Activated naive CD4-positive, alpha-beta T cell treated with anti-CD3 and anti-CD28 coated beads for 36 hours (primary cell): Measurements from ENCODE around the gene IRF2. TPM values are rescaled to one million over a fixed set of nuclear protein-coding genes. Genes with fewer than 3 reads are reported as not detected.
"Not testable (repeated sequence)": the region's sequence is repeated elsewhere in the genome, so short reads cannot be mapped to it uniquely, and the experiment has no call there.

Source experiments
- CTCF ChIA-PET: fragments of 350-600 bp; sonication (Branson Sonifier 250); formaldehyde crosslinking; loops from one replicate; lab custom pipeline; 2021; ENCODE audit warnings: antibody characterized with exemption; lab: Charles Lee
- DNase-seq: peaks from one replicate; pipeline ENCODE4 v3.0.0-alpha.2; 2020
- H3K27ac Mint-ChIP-seq: one replicate; pipeline ENCODE4 v1.8.0; 2021; ENCODE audit warnings: mild to moderate bottlenecking, mixed read lengths
- H3K27me3 Mint-ChIP-seq: one replicate; pipeline ENCODE4 v1.8.0; 2021; ENCODE audit warnings: low read depth, mixed read lengths
- H3K36me3 Mint-ChIP-seq: one replicate; pipeline ENCODE4 v1.8.0; 2021; ENCODE audit warnings: low read depth, mixed read lengths
- H3K4me1 Mint-ChIP-seq: one replicate; pipeline ENCODE4 v1.8.0; 2021; ENCODE audit warnings: low read depth, mixed read lengths
- H3K4me3 Mint-ChIP-seq: one replicate; pipeline ENCODE4 v1.8.0; 2021; ENCODE audit warnings: mild to moderate bottlenecking, moderate library complexity, mixed read lengths
- H3K9me3 Mint-ChIP-seq: one replicate; pipeline ENCODE4 v1.8.0; 2021; ENCODE audit warnings: mixed read lengths
- intact Hi-C: fragments of 100-400 bp; cut with micrococcal nuclease; formaldehyde crosslinking; loops from one replicate; pipeline ENCODE4 v1.15.1; 2023
- total RNA-seq, 2 experiments: library from RNA; stranded (reverse); gene quantifications; one replicate each; pipeline ENCODE4 v1.2.3, GENCODE V29; 2021

The IRF2 gene
- total RNA-seq, 2 experiments from 2014 or later = 37.3 to 38.3 TPM

GRCh38 chr4:184350964-184351363 lies 123.4 kb downstream of the IRF2 start:
- intact Hi-C loops = no loop called here
- CTCF ChIA-PET = interaction anchor here (0.6 to 1.0 kb wide), 2 partner anchors 11 to 20 kb away, joined by 3 read pairs; no protein-coding TSS in a partner anchor
- peaks cover 10% of the 10 kb centered on the region for H3K4me1 Mint-ChIP-seq
- DNase-seq = no peak
- no peak overlapping the region for H3K4me3 Mint-ChIP-seq
- H3K27ac Mint-ChIP-seq = no peak overlapping the region
- H3K36me3 Mint-ChIP-seq = no peaks in the 10 kb centered on the region
- H3K9me3 Mint-ChIP-seq = no peaks in the 10 kb centered on the region
- H3K27me3 Mint-ChIP-seq = peaks cover 4% of the 10 kb centered on the region

GRCh38 chr4:184350213-184350817 lies 124.0 kb downstream of the IRF2 start:
- DNase-seq = no peak
- no peak overlapping the region for H3K4me3 Mint-ChIP-seq
- CTCF ChIA-PET = no interaction called here
- H3K36me3 Mint-ChIP-seq = no peaks in the 10 kb centered on the region
- H3K4me1 Mint-ChIP-seq = peaks cover 9% of the 10 kb centered on the region
- peaks cover 4% of the 10 kb centered on the region for H3K27me3 Mint-ChIP-seq
- H3K27ac Mint-ChIP-seq = no peak overlapping the region
- intact Hi-C loops = no loop called here
- H3K9me3 Mint-ChIP-seq = no peaks in the 10 kb centered on the region

- H3K4me1 Mint-ChIP-seq = peaks cover 8% of the 10 kb centered on the region
- DNase-seq = no peak
- no peak overlapping the region for H3K4me3 Mint-ChIP-seq
- no peaks in the 10 kb centered on the region for H3K36me3 Mint-ChIP-seq
- intact Hi-C loops = no loop called here
- H3K9me3 Mint-ChIP-seq = no peaks in the 10 kb centered on the region
- no peak overlapping the region for H3K27ac Mint-ChIP-seq
- H3K27me3 Mint-ChIP-seq = peaks cover 4% of the 10 kb centered on the region
- CTCF ChIA-PET = interaction anchor here (0.7 kb wide), 1 partner anchor 286 kb away, joined by 6 read pairs; no protein-coding TSS in a partner anchor
Measured at GRCh38 chr4:184349283-184350039, 124.9 kb downstream of the IRF2 start.

- CTCF ChIA-PET = no interaction called here
- DNase-seq = no peak
- no peak overlapping the region for H3K4me3 Mint-ChIP-seq
- peaks cover 4% of the 10 kb centered on the region for H3K27me3 Mint-ChIP-seq
- H3K36me3 Mint-ChIP-seq = no peaks in the 10 kb centered on the region
- H3K27ac Mint-ChIP-seq = no peak overlapping the region
- H3K4me1 Mint-ChIP-seq = peaks cover 11% of the 10 kb centered on the region
- intact Hi-C loops = no loop called here
- no peaks in the 10 kb centered on the region for H3K9me3 Mint-ChIP-seq
Measured at GRCh38 chr4:184348311-184349233, 125.8 kb downstream of the IRF2 start.

- intact Hi-C loops = no loop called here
- Mint-ChIP-seq H3K4me1 (peaks cover 14% of the 10 kb centered on the region), H3K4me3 (no peak overlapping the region), H3K9me3 (no peaks in the 10 kb centered on the region), H3K27ac (no peak overlapping the region), H3K36me3 (no peaks in the 10 kb centered on the region), H3K27me3 (peaks cover 4% of the 10 kb centered on the region)
- CTCF ChIA-PET = no interaction called here
- no peak for DNase-seq
Measured at GRCh38 chr4:184347251-184348239, 126.8 kb downstream of the IRF2 start.

- no peaks in the 10 kb centered on the region for H3K36me3 Mint-ChIP-seq
- intact Hi-C loops = no loop called here
- H3K4me3 Mint-ChIP-seq = no peak overlapping the region
- no peaks in the 10 kb centered on the region for H3K9me3 Mint-ChIP-seq
- H3K27ac Mint-ChIP-seq = no peak overlapping the region
- DNase-seq = no peak
- CTCF ChIA-PET = no interaction called here
- peaks cover 14% of the 10 kb centered on the region for H3K4me1 Mint-ChIP-seq
- H3K27me3 Mint-ChIP-seq = peaks cover 4% of the 10 kb centered on the region
Measured at GRCh38 chr4:184346682-184347081, 127.7 kb downstream of the IRF2 start.

GRCh38 chr4:184346273-184346672 lies 128.1 kb downstream of the IRF2 start:
- CTCF ChIA-PET, H3K27me3 Mint-ChIP-seq, intact Hi-C loops, H3K27ac Mint-ChIP-seq, H3K4me3 Mint-ChIP-seq, H3K36me3 Mint-ChIP-seq, H3K9me3 Mint-ChIP-seq, DNase-seq: not testable (repeated sequence)
- peaks cover 14% of the 10 kb centered on the region for H3K4me1 Mint-ChIP-seq

- peaks cover 4% of the 10 kb centered on the region for H3K27me3 Mint-ChIP-seq
- no peak overlapping the region for H3K27ac Mint-ChIP-seq
- no peaks in the 10 kb centered on the region for H3K36me3 Mint-ChIP-seq
- no peak for DNase-seq
- intact Hi-C loops = loop anchor here (2.0 kb wide), 1 partner anchor 71 kb away; no protein-coding TSS in a partner anchor
- no peak overlapping the region for H3K4me3 Mint-ChIP-seq
- CTCF ChIA-PET = interaction anchor here (0.6 to 1.1 kb wide), 2 partner anchors 8 to 84 kb away, joined by 3 to 4 read pairs; no protein-coding TSS in a partner anchor
- peaks cover 14% of the 10 kb centered on the region for H3K4me1 Mint-ChIP-seq
- no peaks in the 10 kb centered on the region for H3K9me3 Mint-ChIP-seq
Measured at GRCh38 chr4:184345573-184345922, 128.8 kb downstream of the IRF2 start.

GRCh38 chr4:184344899-184345572 lies 129.3 kb downstream of the IRF2 start:
- peaks cover 4% of the 10 kb centered on the region for H3K27me3 Mint-ChIP-seq
- peaks cover 14% of the 10 kb centered on the region for H3K4me1 Mint-ChIP-seq
- intact Hi-C loops = loop anchor here (2.0 kb wide), 1 partner anchor 72 kb away; no protein-coding TSS in a partner anchor
- DNase-seq = peak; percentile 65
- no peak overlapping the region for H3K27ac Mint-ChIP-seq
- no peaks in the 10 kb centered on the region for H3K9me3 Mint-ChIP-seq
- H3K4me3 Mint-ChIP-seq = no peak overlapping the region
- CTCF ChIA-PET = interaction anchor here (0.6 to 1.1 kb wide), 2 partner anchors 9 to 84 kb away, joined by 3 to 4 read pairs; no protein-coding TSS in a partner anchor
- no peaks in the 10 kb centered on the region for H3K36me3 Mint-ChIP-seq

- DNase-seq = no peak
- intact Hi-C loops = loop anchor here (2.0 kb wide), 1 partner anchor 72 kb away; no protein-coding TSS in a partner anchor
- CTCF ChIA-PET = interaction anchor here (1.0 kb wide), 1 partner anchor 17 kb away, joined by 3 read pairs; no protein-coding TSS in a partner anchor
- Mint-ChIP-seq H3K27me3 (peaks cover 4% of the 10 kb centered on the region), H3K4me3 (peak overlapping the region; percentile 77), H3K9me3 (no peaks in the 10 kb centered on the region), H3K36me3 (no peaks in the 10 kb centered on the region), H3K4me1 (peaks cover 14% of the 10 kb centered on the region), H3K27ac (no peak overlapping the region)
Measured at GRCh38 chr4:184344435-184344834, 129.9 kb downstream of the IRF2 start.
